ENCODE data around the gene STK39.

The STK39 gene

DNA sequence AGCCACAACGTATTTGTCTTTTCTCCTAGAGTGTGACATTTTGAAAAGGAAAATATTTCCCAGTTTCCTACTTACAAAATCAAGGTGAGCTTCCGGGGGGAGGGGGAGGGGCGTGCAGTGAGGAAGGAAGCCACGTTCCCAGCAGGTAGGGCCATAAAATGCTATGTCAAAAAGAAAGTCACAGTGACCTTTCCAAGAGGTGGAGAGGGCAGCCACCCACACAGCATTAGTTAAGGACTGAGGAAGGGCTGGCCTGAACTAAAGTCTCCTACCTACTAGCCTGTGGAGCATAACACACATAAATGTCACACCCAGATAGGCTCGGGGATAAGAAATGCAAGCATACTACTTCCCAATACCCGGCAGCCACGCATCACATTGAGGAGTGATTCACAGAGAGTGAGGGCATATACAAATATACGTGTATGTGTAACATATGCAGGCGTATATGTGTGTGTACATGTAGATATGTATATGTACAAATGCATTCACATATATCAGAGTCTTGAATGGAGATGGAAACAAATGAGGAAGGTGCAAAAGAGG is 191.1 kb downstream of the STK39 start:
- Histone ChIP-seq H3K4me1 (ENCODE audit: control insufficient read depth in 1 of 2, insufficient read depth in 1 of 2, low read depth in 1 of 2, low read length in 1 of 2) (no peaks in the 10 kb centered on the region), H3K36me3 (no peaks in the 10 kb centered on the region), H3K9me3 (no peaks in the 10 kb centered on the region), H3K27ac (no peak overlapping the region), H3K27me3 (no peaks in the 10 kb centered on the region), H3K4me3 (ENCODE audit: low read depth in 1 of 2, low read length in 1 of 2) (no peak overlapping the region)
- no peak for TF ChIP-seq CTCF (IDR thresholded peaks at IDR 0.05)

DNA sequence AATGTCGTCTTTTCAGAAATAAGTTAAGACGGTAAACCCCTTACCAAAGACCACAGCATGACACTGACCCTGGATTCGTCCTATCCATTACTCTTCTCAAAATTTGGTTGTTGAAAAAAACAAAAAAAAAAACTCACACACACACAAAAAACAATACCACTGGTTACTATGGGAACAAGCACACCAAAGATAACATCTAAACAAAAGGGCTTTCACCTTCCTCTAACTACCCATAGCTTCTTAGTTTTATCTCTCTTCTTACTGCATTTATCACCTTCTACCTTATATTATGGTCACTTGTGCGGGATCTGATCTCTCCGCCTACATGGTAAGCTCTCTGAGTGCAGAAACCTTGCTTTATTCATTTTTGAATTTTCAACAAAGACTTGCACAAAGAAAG is 192.7 kb downstream of the STK39 start:
- no peak for TF ChIP-seq CTCF (IDR thresholded peaks at IDR 0.05)
- H3K4me3 ChIP-seq (ENCODE audit: low read depth in 1 of 2, low read length in 1 of 2) = no peak overlapping the region
- H3K27me3 ChIP-seq = no peaks in the 10 kb centered on the region
- H3K9me3 ChIP-seq = no peaks in the 10 kb centered on the region
- no peak overlapping the region for H3K27ac ChIP-seq
- H3K36me3 ChIP-seq = no peaks in the 10 kb centered on the region
- H3K4me1 ChIP-seq (ENCODE audit: control insufficient read depth in 1 of 2, insufficient read depth in 1 of 2, low read depth in 1 of 2, low read length in 1 of 2) = no peaks in the 10 kb centered on the region

DNA sequence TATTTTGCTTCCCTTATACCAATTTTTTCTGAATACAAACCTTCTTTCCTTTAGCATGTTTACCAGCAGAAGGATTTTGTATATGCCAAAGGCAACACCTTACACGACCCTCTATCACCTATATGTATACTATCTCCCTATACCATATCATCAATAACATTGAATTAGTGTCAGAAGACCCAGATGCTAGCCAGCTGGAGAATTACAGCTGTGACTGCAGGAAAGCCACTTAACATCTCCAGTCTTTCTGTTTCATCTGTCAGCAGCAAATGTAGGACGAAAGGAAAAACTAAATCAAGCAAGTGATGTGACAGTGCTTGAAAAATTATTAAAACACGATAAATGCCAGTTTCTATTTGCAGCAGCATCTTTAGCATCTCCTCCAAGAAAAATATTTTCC is 193.7 kb downstream of the STK39 start:
- Histone ChIP-seq H3K9me3 (no peaks in the 10 kb centered on the region), H3K36me3 (no peaks in the 10 kb centered on the region), H3K4me3 (ENCODE audit: low read depth in 1 of 2, low read length in 1 of 2) (no peak overlapping the region), H3K27me3 (no peaks in the 10 kb centered on the region), H3K27ac (no peak overlapping the region), H3K4me1 (ENCODE audit: control insufficient read depth in 1 of 2, insufficient read depth in 1 of 2, low read depth in 1 of 2, low read length in 1 of 2) (no peaks in the 10 kb centered on the region)
- TF ChIP-seq CTCF (IDR thresholded peaks at IDR 0.05) = no peak

- H3K4me3 ChIP-seq (ENCODE audit: low read depth in 1 of 2, low read length in 1 of 2) = no peak overlapping the region
- no peaks in the 10 kb centered on the region for H3K9me3 ChIP-seq
- TF ChIP-seq CTCF (IDR thresholded peaks at IDR 0.05) = no peak
- no peaks in the 10 kb centered on the region for H3K36me3 ChIP-seq
- H3K27ac ChIP-seq = no peak overlapping the region
- no peaks in the 10 kb centered on the region for H3K4me1 ChIP-seq (ENCODE audit: control insufficient read depth in 1 of 2, insufficient read depth in 1 of 2, low read depth in 1 of 2, low read length in 1 of 2)
- H3K27me3 ChIP-seq = no peaks in the 10 kb centered on the region
Measured at GRCh38 chr2:168052773-168053172, 194.6 kb downstream of the STK39 start.

- no peaks in the 10 kb centered on the region for H3K9me3 ChIP-seq
- H3K4me3 ChIP-seq (ENCODE audit: low read depth in 1 of 2, low read length in 1 of 2) = no peak overlapping the region
- no peaks in the 10 kb centered on the region for H3K36me3 ChIP-seq
- no peaks in the 10 kb centered on the region for H3K27me3 ChIP-seq
- no peak overlapping the region for H3K27ac ChIP-seq
- no peaks in the 10 kb centered on the region for H3K4me1 ChIP-seq (ENCODE audit: control insufficient read depth in 1 of 2, insufficient read depth in 1 of 2, low read depth in 1 of 2, low read length in 1 of 2)
- TF ChIP-seq CTCF (IDR thresholded peaks at IDR 0.05) = no peak
Measured at GRCh38 chr2:168050377-168050776, 197.0 kb downstream of the STK39 start.

GRCh38 chr2:168049609-168050008 is 197.8 kb downstream of the STK39 start:
- no peak overlapping the region for H3K27ac ChIP-seq
- H3K9me3 ChIP-seq = no peaks in the 10 kb centered on the region
- no peak for TF ChIP-seq CTCF (IDR thresholded peaks at IDR 0.05)
- H3K4me1 ChIP-seq (ENCODE audit: control insufficient read depth in 1 of 2, insufficient read depth in 1 of 2, low read depth in 1 of 2, low read length in 1 of 2) = no peaks in the 10 kb centered on the region
- H3K27me3 ChIP-seq = no peaks in the 10 kb centered on the region
- no peak overlapping the region for H3K4me3 ChIP-seq (ENCODE audit: low read depth in 1 of 2, low read length in 1 of 2)
- no peaks in the 10 kb centered on the region for H3K36me3 ChIP-seq

Data from neutrophil (primary cell).